Muscle of back (tissue), 11 donors: ENCODE measurements around the gene SH2D5. TPM values are rescaled to one million over a fixed set of nuclear protein-coding genes. Genes with fewer than 3 reads are reported as not detected.
"Not testable (repeated sequence)": the region's sequence is repeated elsewhere in the genome, so short reads cannot be mapped to it uniquely, and the experiment has no call there.

ENCODE experiments used
- DNase-seq, 3 donors: peaks; one replicate each; pipeline versions ENCODE4 v3.0.0 to v3.0.0-alpha.2; 2013
- polyA plus RNA-seq, 10 donors: library from polyadenylated mRNA; unstranded; fragments of 120-200 nt; gene quantifications; one replicate each; pipeline ENCODE4 v1.2.1, GENCODE V29; 2013; ENCODE audit not compliant: insufficient read length in 10 of 10

The SH2D5 gene
- polyA plus RNA-seq, 10 donors, result 0.17 to 0.54 (median 0.33) TPM; not detected in 1

GRCh38 chr1:20728371-20729154 is 3.9 kb downstream of the SH2D5 start:
- DNase-seq, result no peak

GRCh38 chr1:20727746-20728316 is 4.7 kb downstream of the SH2D5 start:
- no peak for DNase-seq

GRCh38 chr1:20726932-20727745 is 5.4 kb downstream of the SH2D5 start:
- DNase-seq, result no peak

GRCh38 chr1:20726118-20726911 is 6.2 kb downstream of the SH2D5 start:
- DNase-seq, result no peak

- DNase-seq, result no peak
Observed at GRCh38 chr1:20725189-20726117, 7.0 kb downstream of the SH2D5 start.

- DNase-seq, result no peak
Observed at GRCh38 chr1:20724364-20725188, 7.9 kb downstream of the SH2D5 start.

- DNase-seq, result no peak
Observed at GRCh38 chr1:20723537-20724363, 8.8 kb downstream of the SH2D5 start.

GRCh38 chr1:20723159-20723536 is 9.4 kb downstream of the SH2D5 start:
- DNase-seq, result no peak

GRCh38 chr1:20721117-20722061 is 11.1 kb downstream of the SH2D5 start:
- DNase-seq, result no peak

GRCh38 chr1:20720631-20721091 is 11.8 kb downstream of the SH2D5 start:
- DNase-seq, result no peak

GRCh38 chr1:20719871-20720620 is 12.5 kb downstream of the SH2D5 start:
- no peak for DNase-seq

- no peak for DNase-seq
Observed at GRCh38 chr1:20719261-20719660, 13.2 kb downstream of the SH2D5 start.

- not testable (repeated sequence) for DNase-seq
Observed at GRCh38 chr1:20718343-20718882, 14.1 kb downstream of the SH2D5 start.

- DNase-seq, result peak; percentile 51 to 88 (median 83)
Observed at GRCh38 chr1:20717452-20718342, 14.8 kb downstream of the SH2D5 start, which contains the start of gene KIF17. Gene KIF17, minus strand, starts transcription at chr1:20718007. Its CDS starts 301 bp downstream, at chr1:20717706.

- no peak for DNase-seq
Observed at GRCh38 chr1:20716232-20716631, 16.3 kb downstream of the SH2D5 start.
